KMS-11 (cell line): ENCODE results near the gene ZNF518B.

Experiments
- H2AFZ ChIP-seq: fragments of 200-600 bp; sonication (generic); 2 replicates; pipeline ENCODE4 v1.6.1; 2016; ENCODE audit warnings: antibody characterized with exemption, mixed run types, low read depth
- H3K27ac ChIP-seq: fragments of 200-600 bp; sonication (generic); 2 replicates; pipeline ENCODE4 v1.6.1; 2016; ENCODE audit warnings: mild to moderate bottlenecking, mixed run types
- H3K27me3 ChIP-seq: fragments of 200-600 bp; sonication (generic); 2 replicates; pipeline ENCODE4 v1.6.1; 2017; ENCODE audit warnings: mild to moderate bottlenecking, low read depth, mixed run types, moderate library complexity; ENCODE audit not compliant: insufficient read depth
- H3K36me3 ChIP-seq: fragments of 200-600 bp; sonication (generic); 2 replicates; pipeline ENCODE4 v1.6.1; 2017; ENCODE audit warnings: mild to moderate bottlenecking, mixed run types; ENCODE audit not compliant: insufficient read depth
- H3K4me1 ChIP-seq: fragments of 200-600 bp; sonication (generic); 2 replicates; pipeline ENCODE4 v1.6.1; 2016; ENCODE audit warnings: mild to moderate bottlenecking, low read depth, mixed run types; ENCODE audit not compliant: poor library complexity, severe bottlenecking
- H3K4me2 ChIP-seq: fragments of 200-600 bp; sonication (generic); 2 replicates; pipeline ENCODE4 v1.7.0; 2016; ENCODE audit warnings: mild to moderate bottlenecking, mixed run types
- H3K4me3 ChIP-seq: fragments of 200-600 bp; sonication (generic); IDR thresholded peaks from 2 replicates; pipeline ENCODE4 v1.6.1; 2017; ENCODE audit warnings: low read depth, low read length, mixed read lengths; ENCODE audit not compliant: insufficient read depth
- H3K79me2 ChIP-seq: fragments of 200-600 bp; sonication (generic); 2 replicates; pipeline ENCODE4 v1.6.1; 2016; ENCODE audit warnings: low read depth, mixed run types; ENCODE audit not compliant: insufficient read depth
- H3K9ac ChIP-seq: fragments of 200-600 bp; sonication (generic); 2 replicates; pipeline ENCODE4 v1.6.1; 2016; ENCODE audit warnings: mild to moderate bottlenecking, mixed run types
- H4K20me1 ChIP-seq: fragments of 200-600 bp; sonication (generic); 2 replicates; pipeline ENCODE4 v1.6.1; 2016; ENCODE audit warnings: mild to moderate bottlenecking, mixed run types; ENCODE audit not compliant: insufficient read depth
- CTCF ChIP-seq: fragments of 200-600 bp; sonication (generic); conservative IDR thresholded peaks from 2 replicates; pipeline ENCODE4 v1.6.1; 2017; ENCODE audit warnings: low read depth, mild to moderate bottlenecking, antibody characterized with exemption, low read length, moderate library complexity, mixed read lengths

ZNF518B gene

GRCh38 chr4:10466161-10466560 is 8.9 kb upstream of the ZNF518B start:
- Histone ChIP-seq H3K4me1 (no peaks in the 10 kb centered on the region), H3K79me2 (no peaks in the 10 kb centered on the region), H3K4me3 (no peak overlapping the region), H3K27me3 (no peaks in the 10 kb centered on the region), H4K20me1 (no peaks in the 10 kb centered on the region), H3K4me2 (no peak overlapping the region), H2AFZ (no peak overlapping the region), H3K27ac (no peak overlapping the region), H3K36me3 (no peaks in the 10 kb centered on the region), H3K9ac (no peak overlapping the region)
- no peak for TF ChIP-seq CTCF

GRCh38 chr4:10462876-10463275 is 5.7 kb upstream of the ZNF518B start:
- H4K20me1 ChIP-seq, result no peaks in the 10 kb centered on the region
- no peaks in the 10 kb centered on the region for H3K79me2 ChIP-seq
- no peak overlapping the region for H3K4me2 ChIP-seq
- no peak overlapping the region for H2AFZ ChIP-seq
- H3K27ac ChIP-seq, result no peak overlapping the region
- no peaks in the 10 kb centered on the region for H3K27me3 ChIP-seq
- H3K4me1 ChIP-seq, result no peaks in the 10 kb centered on the region
- H3K36me3 ChIP-seq, result no peaks in the 10 kb centered on the region
- no peak overlapping the region for H3K4me3 ChIP-seq
- no peak for TF ChIP-seq CTCF
- no peak overlapping the region for H3K9ac ChIP-seq

GRCh38 chr4:10461850-10462400 is 4.7 kb upstream of the ZNF518B start:
- no peak overlapping the region for H3K9ac ChIP-seq
- H3K27ac ChIP-seq, result no peak overlapping the region
- no peak overlapping the region for H2AFZ ChIP-seq
- no peak overlapping the region for H3K4me3 ChIP-seq
- no peaks in the 10 kb centered on the region for H3K36me3 ChIP-seq
- H3K4me1 ChIP-seq, result peaks cover 3% of the 10 kb centered on the region
- H3K27me3 ChIP-seq, result no peaks in the 10 kb centered on the region
- no peaks in the 10 kb centered on the region for H3K79me2 ChIP-seq
- H4K20me1 ChIP-seq, result no peaks in the 10 kb centered on the region
- H3K4me2 ChIP-seq, result no peak overlapping the region
- no peak for TF ChIP-seq CTCF

GRCh38 chr4:10461091-10461849 is 4.0 kb upstream of the ZNF518B start:
- H3K9ac ChIP-seq, result no peak overlapping the region
- H3K79me2 ChIP-seq, result no peaks in the 10 kb centered on the region
- H3K4me3 ChIP-seq, result no peak overlapping the region
- H3K27me3 ChIP-seq, result no peaks in the 10 kb centered on the region
- no peak overlapping the region for H2AFZ ChIP-seq
- H3K4me2 ChIP-seq, result no peak overlapping the region
- peaks cover 3% of the 10 kb centered on the region for H3K4me1 ChIP-seq
- no peaks in the 10 kb centered on the region for H4K20me1 ChIP-seq
- no peaks in the 10 kb centered on the region for H3K36me3 ChIP-seq
- TF ChIP-seq CTCF, result no peak
- H3K27ac ChIP-seq, result no peak overlapping the region
